ENCODE measurements around the gene NOX5. TPM values are rescaled to one million over a fixed set of nuclear protein-coding genes. Genes with fewer than 3 reads are reported as not detected.

Gene NOX5
- total and polyA plus RNA-seq, 2 donors (not counting 1 experiment from before 2014, with no cell fraction given), result 0.25 to 0.33 TPM

- no peak for TF ChIP-seq EZH2 (IDR thresholded peaks at IDR 0.05; ENCODE audit: low read length, missing control alignments)
- TF ChIP-seq CTCF (conservative IDR thresholded peaks at IDR 0.05 in 1 of 2, IDR thresholded peaks at IDR 0.05 in 1 of 2; ENCODE audit: low read depth in 1 of 2, low read length in 2 of 2), result no peak
Observed at GRCh38 chr15:69096626-69097025, 82.1 kb downstream of the NOX5 start.

GRCh38 chr15:69098771-69099170, 84.3 kb downstream of the NOX5 start:
- Histone ChIP-seq H3K4me3 (replicated peaks in 1 of 4; ENCODE audit: control extremely low read depth in 1 of 4, insufficient read depth in 1 of 4, low read depth in 3 of 4, low read length in 4 of 4) (no peak overlapping the region), H3K79me2 (ENCODE audit: control insufficient read depth, insufficient read depth, low read length) (no peaks in the 10 kb centered on the region), H3K9me3 (ENCODE audit: control insufficient read depth, insufficient read depth, low read depth, low read length) (no peaks in the 10 kb centered on the region), H3K4me2 (ENCODE audit: extremely low read depth, insufficient read depth, low read length) (no peak overlapping the region), H2AFZ (ENCODE audit: low read length) (no peak overlapping the region), H3K9ac (ENCODE audit: insufficient read depth, low read length) (no peak overlapping the region), H4K20me1 (ENCODE audit: control insufficient read depth, extremely low read depth, insufficient read depth, low read length) (no peaks in the 10 kb centered on the region), H3K27me3 (ENCODE audit: control insufficient read depth, insufficient read depth, low read length) (peaks cover 32% of the 10 kb centered on the region), H3K27ac (ENCODE audit: insufficient read depth, low read length) (no peak overlapping the region), H3K36me3 (ENCODE audit: control insufficient read depth, insufficient read depth, low read length) (no peaks in the 10 kb centered on the region), H3K4me1 (ENCODE audit: control insufficient read depth, extremely low read depth, insufficient read depth, low read length) (no peaks in the 10 kb centered on the region)
- no peak for DNase-seq (ENCODE audit: low read depth in 2 of 2)
- TF ChIP-seq EZH2 (IDR thresholded peaks at IDR 0.05; ENCODE audit: low read length, missing control alignments) (no peak), CTCF (conservative IDR thresholded peaks at IDR 0.05 in 1 of 2, IDR thresholded peaks at IDR 0.05 in 1 of 2; ENCODE audit: low read depth in 1 of 2, low read length in 2 of 2) (no peak)

More at GRCh38 chr15:69096626-69097025, 82.1 kb downstream of the NOX5 start:
- Histone ChIP-seq H3K79me2 (ENCODE audit: control insufficient read depth, insufficient read depth, low read length) (no peaks in the 10 kb centered on the region), H3K36me3 (ENCODE audit: control insufficient read depth, insufficient read depth, low read length) (no peaks in the 10 kb centered on the region), H3K9me3 (ENCODE audit: control insufficient read depth, insufficient read depth, low read depth, low read length) (no peaks in the 10 kb centered on the region), H4K20me1 (ENCODE audit: control insufficient read depth, extremely low read depth, insufficient read depth, low read length) (no peaks in the 10 kb centered on the region), H3K9ac (ENCODE audit: insufficient read depth, low read length) (no peak overlapping the region), H2AFZ (ENCODE audit: low read length) (no peak overlapping the region), H3K4me3 (replicated peaks in 1 of 4; ENCODE audit: control extremely low read depth in 1 of 4, insufficient read depth in 1 of 4, low read depth in 3 of 4, low read length in 4 of 4) (no peak overlapping the region), H3K4me2 (ENCODE audit: extremely low read depth, insufficient read depth, low read length) (no peak overlapping the region), H3K4me1 (ENCODE audit: control insufficient read depth, extremely low read depth, insufficient read depth, low read length) (no peaks in the 10 kb centered on the region), H3K27me3 (ENCODE audit: control insufficient read depth, insufficient read depth, low read length) (peaks cover 29% of the 10 kb centered on the region), H3K27ac (ENCODE audit: insufficient read depth, low read length) (no peak overlapping the region)
- no peak for DNase-seq (ENCODE audit: low read depth in 2 of 2)

- Histone ChIP-seq H3K27ac (ENCODE audit: insufficient read depth, low read length) (no peak overlapping the region), H3K4me3 (replicated peaks in 1 of 4; ENCODE audit: control extremely low read depth in 1 of 4, insufficient read depth in 1 of 4, low read depth in 3 of 4, low read length in 4 of 4) (no peak overlapping the region), H3K27me3 (ENCODE audit: control insufficient read depth, insufficient read depth, low read length) (peaks cover 31% of the 10 kb centered on the region), H3K4me2 (ENCODE audit: extremely low read depth, insufficient read depth, low read length) (no peak overlapping the region), H3K79me2 (ENCODE audit: control insufficient read depth, insufficient read depth, low read length) (no peaks in the 10 kb centered on the region), H4K20me1 (ENCODE audit: control insufficient read depth, extremely low read depth, insufficient read depth, low read length) (no peaks in the 10 kb centered on the region), H2AFZ (ENCODE audit: low read length) (no peak overlapping the region), H3K36me3 (ENCODE audit: control insufficient read depth, insufficient read depth, low read length) (no peaks in the 10 kb centered on the region), H3K9me3 (ENCODE audit: control insufficient read depth, insufficient read depth, low read depth, low read length) (no peaks in the 10 kb centered on the region), H3K9ac (ENCODE audit: insufficient read depth, low read length) (no peak overlapping the region), H3K4me1 (ENCODE audit: control insufficient read depth, extremely low read depth, insufficient read depth, low read length) (no peaks in the 10 kb centered on the region)
- no peak for DNase-seq (ENCODE audit: low read depth in 2 of 2)
- no peak for TF ChIP-seq CTCF (conservative IDR thresholded peaks at IDR 0.05 in 1 of 2, IDR thresholded peaks at IDR 0.05 in 1 of 2; ENCODE audit: low read depth in 1 of 2, low read length in 2 of 2)
- no peak for TF ChIP-seq EZH2 (IDR thresholded peaks at IDR 0.05; ENCODE audit: low read length, missing control alignments)
Observed at GRCh38 chr15:69099941-69100340, 85.4 kb downstream of the NOX5 start.
